ENCODE data around the gene ZNF714. TPM values are rescaled to one million over a fixed set of nuclear protein-coding genes. Genes with fewer than 3 reads are reported as not detected.
A peak's percentile ranks its signal among the peaks of the same experiment; 100 is the strongest.
"Not testable (repeated sequence)": the region's sequence is repeated elsewhere in the genome, so short reads cannot be mapped to it uniquely, and the experiment has no call there.

Gene ZNF714
- total RNA-seq, 2 donors from 2014 or later: 7.3 to 9.2 TPM

DNA sequence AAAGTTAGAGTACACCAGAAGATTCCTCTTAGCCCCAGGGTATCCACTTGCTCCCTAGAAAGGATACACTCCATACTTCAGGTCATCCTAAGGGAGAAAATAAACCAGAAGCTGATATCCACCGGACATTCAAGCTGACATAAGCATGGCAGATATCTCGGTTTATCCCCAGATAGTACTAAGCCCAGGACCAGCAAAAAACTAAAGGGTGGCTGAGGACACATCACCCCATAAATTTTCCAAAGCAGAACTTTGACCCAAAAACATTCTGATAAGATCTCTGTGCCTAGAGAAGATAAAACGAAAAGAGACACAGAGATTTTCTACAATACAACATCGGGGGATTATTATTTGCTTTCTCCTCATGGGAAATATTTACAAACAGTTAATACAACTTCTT, 45.9 kb downstream of the ZNF714 start:
- intact Hi-C loops (cut with DNase I, micrococcal nuclease): no loop called here
- DNase-seq (no peak), ATAC-seq (no peak)

GRCh38 chr19:21128901-21129698, 47.1 kb downstream of the ZNF714 start:
- ATAC-seq (no peak), DNase-seq (no peak)
- intact Hi-C loops (cut with DNase I, micrococcal nuclease): no loop called here

- ATAC-seq: no peak
- DNase-seq: no peak
Measured at GRCh38 chr19:21130097-21130775, 48.2 kb downstream of the ZNF714 start.

DNA sequence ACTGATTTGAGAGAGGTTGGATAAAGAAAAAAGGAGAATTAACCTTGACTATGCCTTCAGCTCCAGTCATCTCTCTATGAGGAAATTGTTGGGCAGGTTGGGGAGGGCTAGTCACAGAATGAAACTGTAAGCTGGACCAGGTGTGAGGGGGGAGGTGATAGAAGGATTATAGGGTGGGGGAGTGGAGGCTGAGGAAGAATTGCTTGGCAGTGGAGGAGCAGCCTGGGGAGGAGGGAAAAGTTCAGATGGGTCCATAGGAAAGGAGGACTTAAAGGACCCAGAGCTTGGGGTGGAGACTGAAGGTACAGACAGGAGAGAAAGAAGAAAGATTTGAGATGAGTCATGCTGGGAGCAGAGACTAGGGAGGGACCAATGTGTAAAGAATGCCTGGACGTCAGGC, 51.6 kb downstream of the ZNF714 start:
- ATAC-seq (no peak), DNase-seq (no peak)
- intact Hi-C loops (cut with DNase I, micrococcal nuclease): no loop called here

More at GRCh38 chr19:21130097-21130775, 48.2 kb downstream of the ZNF714 start:
- intact Hi-C loops (cut with DNase I, micrococcal nuclease): no loop called here

- ATAC-seq (no peak), DNase-seq (no peak)
- intact Hi-C loops (cut with DNase I, micrococcal nuclease): no loop called here
Measured at GRCh38 chr19:21134934-21135366, 52.9 kb downstream of the ZNF714 start.

DNA sequence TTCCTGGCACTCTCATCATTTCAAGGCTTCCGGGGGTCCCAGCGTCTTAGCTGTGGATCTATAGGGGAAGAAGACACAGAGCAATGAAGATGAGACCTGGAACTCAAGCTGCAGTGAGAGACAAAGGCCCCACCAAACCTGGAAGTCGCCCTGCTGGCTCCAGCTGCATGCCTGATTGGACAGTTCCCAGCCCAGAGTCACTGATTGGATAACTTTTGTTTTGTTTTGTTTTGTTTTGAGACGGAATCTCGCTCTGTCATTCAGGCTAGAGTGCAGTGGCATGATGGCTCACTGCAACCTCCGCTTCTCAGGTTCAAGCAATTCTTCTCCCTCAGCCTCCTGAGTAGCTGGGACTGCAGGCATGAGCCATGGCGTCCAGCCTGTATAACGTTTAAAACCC, 53.4 kb downstream of the ZNF714 start:
- no peak for ATAC-seq
- no peak for DNase-seq
- intact Hi-C loops (cut with DNase I, micrococcal nuclease): no loop called here

GRCh38 chr19:21138130-21138529, 56.1 kb downstream of the ZNF714 start:
- DNase-seq: no peak
- intact Hi-C loops (cut with DNase I, micrococcal nuclease): no loop called here
- ATAC-seq: no peak

DNA sequence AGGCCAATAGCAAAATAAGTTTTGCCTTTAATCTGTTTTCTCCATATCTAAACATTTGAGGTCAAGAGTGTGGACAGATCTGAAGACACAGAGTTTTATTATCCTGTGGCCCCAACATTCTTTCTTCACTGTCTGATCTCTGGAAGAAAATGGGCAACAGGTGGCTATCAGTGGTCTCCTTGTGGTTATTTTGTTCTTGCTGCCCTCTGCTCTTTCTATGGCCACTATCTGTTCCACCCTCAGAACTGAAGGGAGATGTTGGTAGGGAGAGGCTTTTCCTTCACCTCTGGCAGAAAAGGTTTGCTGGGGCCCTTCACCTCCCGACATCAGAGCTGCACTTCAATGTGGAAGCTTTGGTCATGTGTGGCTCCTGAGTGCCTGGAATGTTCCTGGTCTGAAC, 59.0 kb downstream of the ZNF714 start:
- ATAC-seq; DNase-seq; intact Hi-C loops (cut with DNase I, micrococcal nuclease): not testable (repeated sequence)

- intact Hi-C loops (cut with DNase I, micrococcal nuclease): no loop called here
- peak; percentile 99 for ATAC-seq
- DNase-seq: peak; percentile 92 to 94
Measured at GRCh38 chr19:21141787-21142464, 59.9 kb downstream of the ZNF714 start, which contains the start of gene ZNF431. Gene ZNF431, plus strand, starts transcription at chr19:21142040. Its CDS starts 144 bp downstream, at chr19:21142184.

DNA sequence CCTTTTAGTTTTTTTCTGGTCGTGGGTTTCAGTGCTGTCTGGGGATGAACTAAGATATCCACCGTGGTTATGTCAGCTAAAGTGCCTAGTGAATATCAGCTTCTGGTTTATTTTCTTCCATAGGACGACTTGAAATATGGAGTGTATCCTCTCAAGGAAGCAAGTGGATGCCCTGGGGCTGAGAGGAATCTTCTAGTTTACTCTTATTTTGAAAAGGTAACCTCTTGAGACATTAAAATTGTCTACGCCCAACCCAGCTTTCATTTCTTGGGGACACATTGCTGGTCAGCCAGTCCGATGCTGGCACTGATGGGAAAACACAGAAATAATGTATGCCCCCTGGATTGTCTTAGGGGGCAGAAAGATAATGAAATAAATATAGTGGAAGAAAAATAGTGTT, 61.4 kb downstream of the ZNF714 start:
- ATAC-seq: no peak
- no peak for DNase-seq
- intact Hi-C loops (cut with DNase I, micrococcal nuclease): no loop called here

DNA sequence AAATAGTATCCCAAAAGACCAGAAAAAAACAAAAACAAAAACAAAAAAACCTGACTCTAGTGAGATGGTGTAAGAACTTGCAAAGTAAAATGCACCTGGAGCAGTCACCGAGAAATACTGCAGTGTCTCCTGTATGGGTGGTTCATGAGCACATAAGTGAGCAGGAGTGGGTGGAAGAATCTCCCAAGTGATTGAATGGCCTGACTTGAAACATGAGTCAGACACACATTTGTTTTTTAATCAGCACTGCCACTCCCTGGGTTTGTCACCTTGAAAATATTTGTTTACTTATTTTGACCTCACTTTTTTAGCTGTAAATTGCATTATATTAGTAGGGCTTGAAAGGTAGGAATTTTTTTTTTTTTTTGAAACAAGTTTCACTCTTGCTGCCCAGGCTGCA, 61.9 kb downstream of the ZNF714 start:
- intact Hi-C loops (cut with DNase I, micrococcal nuclease): no loop called here
- ATAC-seq (no peak), DNase-seq (no peak)

DNA sequence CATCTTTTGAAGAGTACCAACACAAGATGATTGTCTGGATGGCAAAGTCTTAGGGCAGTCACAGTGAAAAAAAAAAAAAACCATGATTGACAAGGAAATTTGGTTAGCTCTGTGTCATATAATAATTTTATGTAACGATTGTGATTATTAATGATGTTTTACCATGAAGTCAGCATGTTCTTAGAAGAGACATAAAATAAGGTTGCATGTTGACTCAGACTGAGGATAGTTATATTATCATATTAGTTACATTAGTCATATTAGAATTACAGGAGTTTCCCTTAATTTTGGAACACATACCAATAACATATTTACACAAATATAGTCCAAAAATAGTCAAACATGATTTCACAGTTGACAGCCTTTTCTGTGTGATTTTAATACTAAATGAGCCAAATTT, 65.5 kb downstream of the ZNF714 start:
- ATAC-seq: no peak
- intact Hi-C loops (cut with DNase I, micrococcal nuclease): no loop called here
- no peak for DNase-seq

DNA sequence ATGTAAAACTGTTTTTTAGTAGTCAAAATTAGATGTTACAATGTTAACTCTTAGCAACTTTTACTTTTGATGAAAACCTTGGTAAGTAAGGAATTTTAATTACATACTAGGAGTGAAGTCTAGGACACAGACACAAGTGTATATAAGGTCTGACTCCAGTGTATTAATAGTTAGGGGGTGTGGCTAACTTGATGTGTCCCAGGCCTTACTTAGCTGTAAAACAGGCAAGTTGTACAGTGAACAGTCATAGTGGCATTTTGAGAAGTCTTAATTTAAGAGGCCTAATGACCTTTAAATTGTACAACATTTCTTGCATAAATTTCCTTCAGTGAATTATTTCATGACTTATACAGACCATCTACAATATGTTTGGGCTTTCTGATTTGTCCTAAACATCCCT, 66.7 kb downstream of the ZNF714 start:
- no peak for ATAC-seq
- intact Hi-C loops (cut with DNase I, micrococcal nuclease): no loop called here
- no peak for DNase-seq

DNA sequence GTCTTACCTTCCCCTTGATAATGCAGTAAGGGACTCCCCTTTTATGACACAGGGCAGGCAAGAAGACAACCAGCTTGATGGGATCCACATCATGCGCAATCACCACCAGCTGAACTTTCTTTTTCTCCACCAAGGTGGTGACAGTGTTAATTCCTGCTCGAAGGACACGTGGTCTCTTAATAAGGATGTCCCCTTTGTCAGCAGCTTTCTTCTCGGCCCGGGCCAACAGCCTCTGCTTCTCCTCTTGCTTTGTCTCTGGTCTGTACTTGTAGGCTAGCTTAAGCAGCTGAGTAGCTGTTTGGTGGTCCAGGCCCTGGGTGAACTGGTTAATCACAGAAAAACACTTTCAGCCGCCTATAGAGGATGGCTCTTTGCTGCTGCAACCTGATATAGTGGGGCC, 67.9 kb downstream of the ZNF714 start:
- DNase-seq (no peak), ATAC-seq (no peak)
- intact Hi-C loops (cut with DNase I, micrococcal nuclease): no loop called here

- ATAC-seq (no peak), DNase-seq (no peak)
- intact Hi-C loops (cut with DNase I, micrococcal nuclease): no loop called here
Measured at GRCh38 chr19:21151460-21151859, 69.5 kb downstream of the ZNF714 start.

- intact Hi-C loops (cut with DNase I, micrococcal nuclease): no loop called here
- DNase-seq: no peak
- ATAC-seq: no peak
Measured at GRCh38 chr19:21158523-21159135, 76.6 kb downstream of the ZNF714 start.

- intact Hi-C loops (cut with DNase I, micrococcal nuclease): no loop called here
- DNase-seq (no peak), ATAC-seq (no peak)
Measured at GRCh38 chr19:21164541-21164940, 82.5 kb downstream of the ZNF714 start.

DNA sequence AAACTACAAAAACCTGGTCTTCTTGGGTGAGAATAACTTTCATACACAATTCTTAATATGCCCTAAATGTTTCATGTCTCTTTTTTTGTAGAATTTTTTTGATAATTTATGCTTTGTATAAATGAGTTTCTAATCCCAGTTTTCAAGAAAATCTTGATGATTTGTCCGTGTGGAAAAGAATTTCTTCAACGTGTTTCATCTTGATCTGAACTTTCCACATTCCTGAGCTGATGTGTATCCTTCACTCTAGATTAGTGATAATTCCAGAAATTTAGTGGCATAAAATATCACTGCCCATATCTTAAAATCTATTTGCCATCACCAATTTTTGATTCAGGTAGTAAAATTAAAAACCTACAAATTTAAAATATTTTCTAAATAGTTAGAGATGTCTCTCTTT, 84.4 kb downstream of the ZNF714 start:
- DNase-seq (no peak), ATAC-seq (no peak)
- intact Hi-C loops (cut with DNase I, micrococcal nuclease): no loop called here
